Measurements from ENCODE around the gene GLT6D1. TPM values are rescaled to one million over a fixed set of nuclear protein-coding genes. Genes with fewer than 3 reads are reported as not detected.
"Not testable (repeated sequence)": the region's sequence is repeated elsewhere in the genome, so short reads cannot be mapped to it uniquely, and the experiment has no call there.

Gene GLT6D1
- total RNA-seq, 1 donor from 2014 or later = not detected

GRCh38 chr9:135669616-135670285 lies 30.4 kb upstream of the GLT6D1 start:
- Mint-ChIP-seq H3K9me3 (ENCODE audit: unreplicated experiment) (peaks cover 6% of the 10 kb centered on the region), H3K27me3 (ENCODE audit: unreplicated experiment) (peaks cover 6% of the 10 kb centered on the region), H3K4me1 (ENCODE audit: low read depth, unreplicated experiment) (no peaks in the 10 kb centered on the region), H3K27ac (ENCODE audit: unreplicated experiment) (no peak overlapping the region), H3K36me3 (ENCODE audit: unreplicated experiment) (peaks cover 6% of the 10 kb centered on the region), H3K4me3 (ENCODE audit: unreplicated experiment) (no peak overlapping the region)
- DNase-seq = no peak
- TF ChIP-seq CTCF (IDR thresholded peaks at IDR 0.05; ENCODE audit: partially characterized antibody, unreplicated experiment) = no peak

GRCh38 chr9:135669018-135669417 lies 29.7 kb upstream of the GLT6D1 start:
- not testable (repeated sequence) for H3K4me1 Mint-ChIP-seq (ENCODE audit: low read depth, unreplicated experiment); H3K27ac Mint-ChIP-seq (ENCODE audit: unreplicated experiment); DNase-seq; H3K36me3 Mint-ChIP-seq (ENCODE audit: unreplicated experiment); H3K9me3 Mint-ChIP-seq (ENCODE audit: unreplicated experiment); H3K4me3 Mint-ChIP-seq (ENCODE audit: unreplicated experiment); H3K27me3 Mint-ChIP-seq (ENCODE audit: unreplicated experiment)

DNA sequence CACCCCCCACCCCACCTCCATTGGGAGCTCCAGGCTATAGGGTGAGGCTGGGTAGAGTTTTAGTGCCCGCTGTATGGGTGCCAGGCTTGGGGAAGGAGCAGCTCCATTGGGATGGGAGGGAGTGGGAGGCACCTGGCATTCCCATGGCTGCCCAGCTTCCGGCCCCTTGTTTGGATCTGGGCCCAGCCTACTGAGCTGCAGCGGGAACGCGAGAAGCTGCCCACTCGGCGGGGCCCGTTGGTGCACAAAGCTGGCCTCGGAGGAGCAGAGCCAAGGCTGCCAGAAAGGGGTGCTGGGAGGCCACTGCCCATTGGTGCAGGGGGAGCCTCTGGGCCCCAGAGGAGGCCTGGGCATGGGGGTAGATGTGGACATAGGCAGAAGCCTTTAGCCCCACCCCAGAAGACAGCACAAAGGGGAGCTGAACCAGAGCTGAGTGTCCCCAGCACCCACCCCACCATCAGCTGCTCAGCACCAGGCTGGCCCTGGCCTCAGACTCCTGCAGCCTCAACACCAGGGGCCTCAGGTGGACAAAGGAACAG lies 28.2 kb upstream of the GLT6D1 start:
- H3K9me3 Mint-ChIP-seq (ENCODE audit: unreplicated experiment) = peaks cover 6% of the 10 kb centered on the region
- H3K36me3 Mint-ChIP-seq (ENCODE audit: unreplicated experiment) = peaks cover 6% of the 10 kb centered on the region
- H3K27ac Mint-ChIP-seq (ENCODE audit: unreplicated experiment) = no peak overlapping the region
- H3K4me1 Mint-ChIP-seq (ENCODE audit: low read depth, unreplicated experiment) = no peaks in the 10 kb centered on the region
- no peak for TF ChIP-seq CTCF (IDR thresholded peaks at IDR 0.05; ENCODE audit: partially characterized antibody, unreplicated experiment)
- H3K27me3 Mint-ChIP-seq (ENCODE audit: unreplicated experiment) = peaks cover 6% of the 10 kb centered on the region
- no peak overlapping the region for H3K4me3 Mint-ChIP-seq (ENCODE audit: unreplicated experiment)
- DNase-seq = no peak

DNA sequence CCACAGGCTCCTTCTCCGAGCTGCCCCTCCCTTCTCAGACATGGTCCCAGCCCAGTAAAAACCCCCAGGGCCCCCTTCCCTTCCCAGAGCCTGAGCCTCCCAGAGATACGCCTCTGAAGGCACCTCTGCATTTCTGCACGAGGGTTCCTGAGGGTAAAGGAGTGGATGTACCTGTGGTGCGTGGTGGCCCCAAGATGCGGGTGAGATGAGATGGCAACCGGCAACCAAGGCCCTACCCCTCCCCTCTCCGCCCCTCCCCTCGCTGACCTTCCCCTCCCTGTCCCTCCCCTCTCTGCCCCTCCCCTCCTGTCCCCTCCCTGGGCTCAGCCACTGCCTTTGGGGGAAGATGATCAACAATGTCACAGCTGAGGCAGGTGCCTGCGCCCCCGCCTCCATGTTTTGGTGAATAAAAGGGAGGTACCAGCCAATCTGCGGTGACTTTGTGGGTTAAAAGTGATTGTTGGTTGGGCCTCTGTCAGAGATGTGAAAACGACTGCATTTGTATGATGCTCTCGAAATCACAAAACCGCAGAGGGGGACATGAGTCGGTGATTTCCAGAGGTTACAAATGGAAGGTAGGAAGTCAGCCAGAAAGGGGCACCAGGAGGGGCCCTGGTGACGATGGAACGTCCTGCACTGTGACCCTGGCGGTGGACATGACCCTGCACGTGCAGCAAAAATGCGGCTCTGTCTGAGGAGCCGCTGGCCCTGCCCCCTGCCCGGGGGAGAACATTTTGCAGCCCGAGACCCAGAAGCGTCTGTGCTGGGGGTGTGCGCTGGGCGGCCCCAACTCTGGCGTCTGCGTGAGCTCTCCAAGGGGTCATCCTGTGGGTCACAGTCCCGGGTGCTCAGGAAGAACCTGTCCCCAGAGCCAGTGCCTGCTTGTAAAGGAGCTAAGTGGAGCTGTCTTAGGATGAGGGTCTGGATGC lies 27.5 kb upstream of the GLT6D1 start:
- Mint-ChIP-seq H3K4me3 (ENCODE audit: unreplicated experiment) (no peak overlapping the region), H3K9me3 (ENCODE audit: unreplicated experiment) (peaks cover 8% of the 10 kb centered on the region), H3K36me3 (ENCODE audit: unreplicated experiment) (peaks cover 6% of the 10 kb centered on the region), H3K4me1 (ENCODE audit: low read depth, unreplicated experiment) (no peaks in the 10 kb centered on the region), H3K27ac (ENCODE audit: unreplicated experiment) (no peak overlapping the region), H3K27me3 (ENCODE audit: unreplicated experiment) (peaks cover 8% of the 10 kb centered on the region)
- TF ChIP-seq CTCF (IDR thresholded peaks at IDR 0.05; ENCODE audit: partially characterized antibody, unreplicated experiment) = no peak
- DNase-seq = no peak

DNA sequence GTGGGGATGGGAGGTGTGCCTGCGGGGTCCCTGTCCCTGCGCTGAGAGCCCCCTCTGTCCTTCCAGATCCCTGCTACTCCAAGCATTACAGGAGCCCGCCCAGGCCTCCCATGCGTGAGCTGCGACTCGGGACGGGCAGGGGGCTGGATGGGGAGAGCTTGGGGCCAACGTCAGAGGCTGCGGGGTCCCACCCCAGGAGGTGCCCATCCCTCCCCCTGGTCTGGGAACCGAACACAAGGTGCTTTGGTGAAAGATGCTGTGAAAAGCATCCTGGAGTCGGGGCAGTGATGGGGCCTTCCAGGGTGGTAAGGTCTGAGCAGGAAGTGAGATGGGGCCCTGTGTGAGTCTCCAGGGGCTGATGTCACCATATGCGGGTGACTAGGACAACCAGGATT lies 26.5 kb upstream of the GLT6D1 start:
- Mint-ChIP-seq H3K4me1 (ENCODE audit: low read depth, unreplicated experiment) (no peaks in the 10 kb centered on the region), H3K36me3 (ENCODE audit: unreplicated experiment) (peaks cover 6% of the 10 kb centered on the region)
- no peak for DNase-seq

More for the DNA sequence above, 26.5 kb upstream of the GLT6D1 start:
- no peak for TF ChIP-seq CTCF (IDR thresholded peaks at IDR 0.05; ENCODE audit: partially characterized antibody, unreplicated experiment)
- H3K4me3 Mint-ChIP-seq (ENCODE audit: unreplicated experiment) = no peak overlapping the region
- peaks cover 8% of the 10 kb centered on the region for H3K9me3 Mint-ChIP-seq (ENCODE audit: unreplicated experiment)
- H3K27me3 Mint-ChIP-seq (ENCODE audit: unreplicated experiment) = peaks cover 8% of the 10 kb centered on the region
- no peak overlapping the region for H3K27ac Mint-ChIP-seq (ENCODE audit: unreplicated experiment)

All from glutamatergic neuron (in vitro differentiated cells).